ENCODE results near the gene ZP3.
A peak's percentile ranks its signal among the peaks of the same experiment; 100 is the strongest.
"Not testable (repeated sequence)": the region's sequence is repeated elsewhere in the genome, so short reads cannot be mapped to it uniquely, and the experiment has no call there.

The ZP3 gene

DNA sequence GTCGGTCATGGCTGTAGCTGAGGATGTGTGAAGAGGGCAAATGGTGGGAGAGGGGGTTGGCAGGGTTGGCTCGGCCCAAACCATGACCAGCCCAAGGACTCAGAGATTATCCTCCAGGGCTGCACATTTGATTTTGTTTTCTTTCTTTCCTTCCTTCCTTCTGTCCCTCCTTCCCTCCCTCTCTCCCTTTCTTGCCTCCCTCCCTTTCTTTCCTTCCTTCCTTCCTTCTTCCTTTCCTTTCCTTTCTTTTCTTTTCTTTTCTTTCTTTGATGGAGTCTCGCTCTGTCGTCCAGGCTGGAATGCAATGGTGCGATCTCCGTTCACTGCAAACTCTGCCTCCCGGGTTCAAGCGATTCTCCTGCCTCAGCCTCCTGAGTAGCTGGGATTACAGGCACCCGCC lies 19.0 kb upstream of the ZP3 start:
- no peak for DNase-seq

GRCh38 chr7:76407718-76408117 lies 17.0 kb upstream of the ZP3 start:
- DNase-seq: no peak

DNA sequence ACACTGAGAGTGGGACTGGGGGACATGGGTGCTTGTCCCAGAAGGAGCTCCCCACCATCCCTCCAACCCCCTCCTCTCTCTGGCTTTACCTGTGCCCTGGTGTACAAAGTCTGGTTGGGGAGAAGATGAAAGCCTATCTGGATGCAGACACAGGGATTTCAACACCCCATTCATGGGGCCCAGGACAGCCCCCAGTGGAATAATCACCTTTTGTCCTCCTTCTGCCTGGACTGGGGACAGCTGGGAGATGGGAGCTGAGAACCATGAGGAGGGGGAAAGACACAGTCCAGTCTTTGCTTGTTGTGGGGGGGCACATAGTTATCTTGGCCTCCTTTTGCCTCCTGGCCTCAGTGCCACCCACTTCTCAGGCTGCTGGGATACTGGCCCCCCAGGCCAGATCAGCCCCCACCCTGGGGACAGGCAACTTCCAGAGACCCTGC lies 16.6 kb upstream of the ZP3 start:
- DNase-seq: no peak

DNA sequence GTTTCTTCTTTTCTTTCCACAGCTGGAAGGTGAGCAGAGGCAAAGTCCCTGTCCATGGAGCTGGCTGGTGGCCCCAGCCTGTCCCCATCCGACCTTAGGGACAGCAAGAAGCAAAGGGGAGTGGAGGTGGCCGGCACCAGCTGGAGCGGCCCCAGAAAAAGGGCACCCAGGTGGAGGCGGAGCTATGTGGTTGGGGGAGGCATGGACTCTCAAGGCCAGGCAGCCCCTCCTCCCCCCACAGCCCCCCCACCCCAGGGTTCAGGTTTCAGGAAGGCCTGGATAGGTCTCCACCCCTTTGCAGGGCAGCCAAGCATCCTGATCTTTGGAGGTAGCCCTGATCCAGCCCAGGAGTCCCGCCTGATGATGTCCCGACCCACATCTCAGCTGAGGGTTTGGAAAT lies 15.2 kb upstream of the ZP3 start, which contains the start of gene SSC4D:
TSS of gene SSC4D (minus strand) at position 161 of the 400 bp plus-strand sequence. CDS start 5,258 bp downstream, outside the sequence.
- no peak for DNase-seq

DNA sequence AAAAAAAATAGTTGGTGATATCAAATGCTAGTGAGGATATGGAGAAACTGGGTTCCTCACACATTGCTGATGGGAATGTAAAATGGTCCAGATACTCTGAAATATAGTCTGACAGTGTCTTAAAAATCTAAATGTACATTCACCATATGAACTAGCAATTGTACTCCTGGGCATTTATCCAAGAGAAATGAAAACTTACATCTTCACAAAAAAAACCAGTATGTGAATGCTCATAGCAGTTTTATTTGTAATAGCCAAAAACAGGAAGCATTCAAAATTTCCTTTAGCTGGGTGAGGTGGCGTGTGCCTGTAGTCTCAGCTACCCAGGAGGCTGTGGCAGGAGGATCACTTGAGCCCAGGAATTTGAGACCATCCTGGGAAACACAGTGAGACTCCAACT lies 13.1 kb upstream of the ZP3 start:
- DNase-seq: no peak

DNA sequence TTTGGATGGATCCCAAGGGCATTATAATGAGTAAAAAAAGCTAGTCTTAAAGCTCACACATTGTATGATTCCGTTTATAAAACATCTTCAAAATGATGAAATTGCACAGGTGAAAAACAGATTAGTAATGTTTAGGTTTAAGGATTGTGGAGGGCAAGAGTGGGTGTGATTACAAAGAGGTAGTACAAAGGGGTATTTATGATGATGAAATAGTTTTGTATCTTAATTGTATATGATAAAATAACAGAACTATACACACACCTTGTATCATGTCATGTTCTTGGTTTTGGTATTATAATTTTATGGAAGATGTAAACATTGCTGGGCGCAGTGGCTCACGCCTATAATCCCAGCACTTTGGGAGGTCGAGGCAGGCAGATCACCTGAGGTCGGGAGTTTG lies 12.5 kb upstream of the ZP3 start:
- DNase-seq: no peak

DNA sequence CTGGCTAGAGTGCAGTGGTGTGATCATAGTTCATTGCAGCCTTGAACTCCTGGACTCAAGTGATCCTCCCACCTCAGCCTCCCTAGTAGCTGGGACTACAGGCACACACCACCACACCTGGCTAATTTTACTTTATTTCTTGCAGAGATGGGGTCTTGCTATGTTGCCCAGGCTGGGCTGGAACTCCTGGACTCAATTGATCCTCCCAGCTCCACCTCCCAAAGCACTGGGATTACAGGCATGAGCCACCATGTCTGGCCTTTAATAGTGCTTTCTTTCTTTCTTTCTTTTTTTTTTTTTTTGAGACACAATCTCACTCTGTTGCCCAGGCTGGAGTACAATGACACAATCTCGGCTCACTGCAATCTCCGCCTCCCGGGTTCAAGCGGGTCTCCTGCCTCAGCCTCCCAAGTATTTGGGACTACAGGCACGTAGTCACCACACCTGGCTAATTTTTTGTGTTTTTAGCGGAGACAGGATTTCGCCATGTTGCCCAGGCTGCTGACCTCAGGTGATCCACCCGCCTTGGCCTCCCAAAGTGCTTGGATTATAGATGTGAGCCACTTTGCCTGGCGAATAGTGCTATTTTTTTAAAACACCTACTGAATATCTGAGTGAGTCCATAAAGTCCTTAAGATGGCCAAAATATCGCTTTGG lies 7.0 kb upstream of the ZP3 start:
- not testable (repeated sequence) for DNase-seq

DNA sequence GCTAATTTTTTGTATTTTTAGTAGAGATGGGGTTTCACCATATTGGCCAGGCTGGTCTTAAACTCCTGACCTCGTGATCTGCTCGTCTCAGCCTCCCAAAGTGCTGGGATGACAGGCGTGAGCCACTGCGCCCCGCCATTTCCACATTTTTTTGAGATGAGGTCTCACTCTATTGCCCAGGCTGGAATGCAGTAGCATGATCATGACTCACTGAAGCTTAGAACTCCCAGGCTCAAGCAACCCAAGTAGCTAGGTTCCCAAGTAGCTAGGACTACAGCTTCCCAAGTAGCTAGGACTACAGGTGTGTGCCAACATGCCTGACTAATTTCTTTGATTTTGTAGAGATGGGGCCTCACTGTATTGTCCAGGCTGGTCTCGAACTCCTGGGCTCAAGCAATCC lies 3.7 kb upstream of the ZP3 start:
- not testable (repeated sequence) for DNase-seq

GRCh38 chr7:76423666-76424412 lies 911 bp upstream of the ZP3 start:
- DNase-seq: no peak

DNA sequence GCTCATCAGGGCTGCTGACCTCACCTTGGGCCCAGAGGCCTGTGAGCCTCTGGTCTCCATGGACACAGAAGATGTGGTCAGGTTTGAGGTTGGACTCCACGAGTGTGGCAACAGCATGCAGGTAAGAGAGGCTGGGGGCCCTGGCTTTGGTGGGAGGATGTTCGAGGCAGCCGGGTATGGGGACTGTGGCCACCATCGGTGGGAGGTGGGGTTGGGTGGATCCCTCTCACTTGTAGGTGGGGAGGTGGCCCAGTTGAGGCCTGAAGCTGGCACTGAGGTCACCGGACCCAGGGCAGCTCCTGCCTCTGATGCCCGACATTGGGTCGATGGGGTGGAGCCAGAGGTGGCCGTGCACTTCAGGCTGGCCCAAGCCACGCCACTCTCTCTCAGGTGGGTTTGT lies 406 bp downstream of the ZP3 start:
- no peak for DNase-seq

DNA sequence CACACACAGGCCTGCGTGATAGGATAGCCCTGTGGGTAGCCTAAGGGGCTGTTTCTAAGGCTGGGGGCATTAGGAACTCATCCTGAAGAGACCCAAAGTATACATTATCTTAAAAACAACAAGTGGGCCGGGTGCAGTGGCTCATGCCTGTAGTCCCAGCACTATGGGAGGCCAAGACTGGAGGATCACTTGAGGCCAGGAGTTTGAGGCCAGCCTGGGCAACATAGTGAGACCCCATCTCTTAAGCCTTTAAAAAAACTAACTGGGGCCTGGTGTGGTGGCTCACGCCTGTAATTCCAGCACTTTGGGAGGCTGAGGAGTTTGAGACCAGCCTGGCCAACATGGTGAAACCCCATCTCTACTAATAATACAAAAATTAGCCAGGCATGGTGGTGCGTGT lies 808 bp downstream of the ZP3 start:
- not testable (repeated sequence) for DNase-seq

DNA sequence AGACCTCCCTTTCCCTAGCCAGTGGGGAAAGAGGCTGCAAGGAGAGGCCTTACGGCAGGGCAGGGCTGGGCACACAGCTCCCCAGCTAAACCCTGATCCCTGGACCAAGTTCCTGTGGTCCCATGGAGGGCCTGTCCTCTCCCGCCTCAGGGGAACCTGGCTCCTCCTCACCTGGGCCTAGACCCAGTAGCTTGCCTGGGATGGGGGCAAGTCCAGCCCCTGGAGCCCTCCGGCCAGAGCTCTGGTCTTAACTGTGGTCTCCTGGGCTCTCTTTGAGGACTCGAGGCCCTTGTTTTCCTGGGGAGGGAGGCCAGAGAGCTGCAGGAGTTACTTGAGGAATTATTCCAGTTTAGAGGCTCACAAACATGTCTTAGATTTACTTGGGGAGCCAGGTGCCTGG lies 1.5 kb downstream of the ZP3 start:
- no peak for DNase-seq

GRCh38 chr7:76427635-76428034 lies 2.9 kb downstream of the ZP3 start:
- no peak for DNase-seq

DNA sequence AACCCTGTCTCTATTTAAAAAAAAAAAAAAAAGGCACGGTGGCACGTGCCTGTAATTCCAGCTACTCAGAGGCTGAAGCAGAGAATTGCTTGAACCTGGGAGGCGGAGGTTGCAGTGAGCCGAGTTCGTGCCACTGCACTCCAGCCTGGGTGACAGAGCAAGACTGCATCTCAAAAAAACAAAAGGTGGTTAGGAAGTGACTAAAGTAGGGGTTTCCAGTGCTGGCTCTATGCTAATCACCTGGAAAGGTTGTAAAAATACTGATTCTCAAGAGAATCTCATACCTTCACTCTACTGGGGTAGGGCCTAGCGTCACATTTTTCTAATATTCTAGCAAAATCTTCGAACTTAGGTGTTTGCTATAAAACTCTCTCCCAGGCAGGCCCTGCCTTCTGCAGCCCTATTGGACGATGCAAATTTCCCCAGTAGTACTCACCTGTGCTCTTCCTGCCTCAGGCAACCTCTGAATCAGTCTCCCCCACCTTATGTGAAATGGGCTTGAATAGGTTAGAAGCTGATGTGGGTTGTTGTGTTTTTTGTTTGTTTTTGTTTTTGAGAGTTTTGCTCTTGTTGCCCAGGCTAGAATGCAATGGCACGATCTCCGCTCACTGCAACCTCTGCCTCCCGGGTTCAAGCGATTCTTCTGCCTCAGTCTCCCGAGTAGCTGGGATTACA lies 3.5 kb downstream of the ZP3 start:
- DNase-seq: no peak

DNA sequence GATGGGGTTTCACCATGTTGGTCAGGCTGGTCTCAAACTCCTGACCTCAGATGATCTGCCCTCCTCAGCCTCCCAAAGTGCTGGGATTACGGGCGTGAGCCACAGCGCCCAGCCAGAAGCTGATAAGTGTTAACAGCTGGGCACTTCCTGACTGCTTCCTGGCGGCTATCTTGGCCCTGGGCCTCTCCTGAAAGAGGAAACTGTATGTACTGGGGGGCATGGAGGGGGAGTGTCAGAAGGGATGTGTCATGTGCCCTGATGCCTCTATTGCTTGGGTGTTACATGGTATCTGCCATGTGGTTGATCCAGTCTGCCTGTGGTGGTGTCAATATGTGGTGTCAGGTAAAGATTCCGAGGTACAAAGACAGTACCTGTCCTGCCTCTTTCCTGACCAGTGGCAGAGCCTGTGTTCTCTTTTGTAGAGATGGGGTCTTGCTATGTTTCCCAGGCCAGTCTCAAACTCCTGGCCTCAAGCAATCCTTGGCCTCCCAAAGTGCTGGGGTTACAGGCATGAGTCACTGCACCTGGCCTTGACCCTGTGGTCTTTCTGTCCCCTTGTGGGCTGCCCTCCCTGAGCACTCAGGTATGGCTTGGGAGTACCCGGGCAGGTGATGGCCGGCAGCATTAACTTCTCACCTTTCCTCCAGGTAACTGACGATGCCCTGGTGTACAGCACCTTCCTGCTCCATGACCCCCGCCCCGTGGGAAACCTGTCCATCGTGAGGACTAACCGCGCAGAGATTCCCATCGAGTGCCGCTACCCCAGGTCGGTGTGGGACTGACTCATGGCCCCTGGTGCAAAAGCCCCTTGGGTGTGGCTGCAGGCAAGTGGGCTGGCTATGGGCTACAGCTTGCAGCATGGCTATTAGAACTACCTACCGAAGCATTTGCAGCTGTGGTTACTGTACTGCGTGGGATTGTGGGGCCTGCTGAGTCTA lies 4.4 kb downstream of the ZP3 start:
- DNase-seq: peak in 4 of 14 donors; percentile 4 to 25 (median 8)

GRCh38 chr7:76430211-76430610 lies 5.5 kb downstream of the ZP3 start:
- no peak for DNase-seq

DNA sequence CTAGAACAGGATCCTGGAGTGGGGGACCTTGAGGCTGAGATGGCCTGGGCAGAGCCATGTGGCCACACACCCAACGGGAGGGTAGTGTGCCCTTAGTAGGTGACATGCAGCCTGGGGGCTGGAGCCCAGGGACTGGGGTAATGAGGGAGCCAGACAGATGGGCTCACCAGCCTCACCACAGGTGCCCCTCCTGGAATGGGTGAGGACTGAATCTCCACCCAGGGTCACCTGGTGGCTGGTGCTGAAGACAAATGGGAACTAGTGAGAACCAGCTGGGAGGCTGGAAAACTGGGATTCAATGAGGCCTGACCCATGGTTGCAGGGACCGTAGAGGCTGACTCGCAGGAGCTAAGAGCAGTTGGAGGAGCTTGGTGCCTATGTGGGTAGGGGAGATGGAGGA lies 6.1 kb downstream of the ZP3 start:
- no peak for DNase-seq

DNA sequence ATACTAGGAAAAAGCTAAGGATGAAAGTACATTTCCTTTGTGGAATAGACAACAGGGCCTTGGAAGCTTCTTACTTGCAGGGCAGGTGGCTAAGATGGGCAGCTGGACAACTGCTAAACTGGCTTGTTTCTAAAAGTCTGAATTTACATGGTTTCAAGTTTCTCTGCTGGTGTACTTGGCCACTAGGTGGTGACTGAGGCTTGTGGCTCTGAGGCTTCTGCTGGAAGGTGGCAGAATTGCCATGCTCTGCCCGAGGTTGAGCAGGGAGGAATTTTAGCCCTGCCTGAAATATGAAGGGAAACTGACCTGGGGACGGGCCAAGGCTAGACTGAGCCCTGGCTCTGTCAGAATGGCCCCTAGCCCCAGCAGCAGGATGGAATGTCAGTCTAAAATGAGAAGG lies 13.1 kb downstream of the ZP3 start:
- peak in 7 of 14 donors; percentile 6 to 46 (median 10) for DNase-seq

- DNase-seq: not testable (repeated sequence)
Measured at GRCh38 chr7:76439120-76439888, 14.6 kb downstream of the ZP3 start.

DNA sequence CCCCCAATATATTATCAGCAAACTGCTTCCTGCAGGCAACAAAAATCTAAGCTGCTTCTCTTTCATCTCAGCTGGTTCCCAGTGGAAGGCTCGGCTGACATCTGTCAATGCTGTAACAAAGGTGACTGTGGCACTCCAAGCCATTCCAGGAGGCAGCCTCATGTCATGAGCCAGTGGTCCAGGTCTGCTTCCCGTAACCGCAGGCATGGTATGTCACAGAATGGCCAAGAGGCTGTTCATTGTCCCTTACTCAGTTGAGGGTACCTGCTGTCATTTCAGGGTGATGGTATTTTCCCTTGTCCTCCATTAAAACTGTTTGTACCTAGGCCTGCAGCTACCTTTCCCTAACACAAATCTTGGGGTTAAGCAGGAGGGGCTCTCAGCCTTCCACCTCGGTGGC lies 15.7 kb downstream of the ZP3 start:
- DNase-seq: not testable (repeated sequence)

DNA sequence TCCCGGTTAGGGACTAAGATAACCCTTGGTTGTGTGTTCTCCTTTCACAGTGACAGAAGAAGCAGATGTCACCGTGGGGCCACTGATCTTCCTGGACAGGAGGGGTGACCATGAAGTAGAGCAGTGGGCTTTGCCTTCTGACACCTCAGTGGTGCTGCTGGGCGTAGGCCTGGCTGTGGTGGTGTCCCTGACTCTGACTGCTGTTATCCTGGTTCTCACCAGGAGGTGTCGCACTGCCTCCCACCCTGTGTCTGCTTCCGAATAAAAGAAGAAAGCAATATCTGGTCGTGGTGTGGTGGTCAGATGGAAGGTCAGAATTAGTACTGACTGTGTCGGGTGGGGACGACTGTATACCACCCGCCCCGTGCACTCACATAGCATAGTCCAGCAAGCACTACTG lies 17.0 kb downstream of the ZP3 start:
- DNase-seq: not testable (repeated sequence)

Measured in C1 segment of cervical spinal cord (tissue), 14 donors.